HepG2 (cell line): ENCODE results near the gene SHBG. TPM values are rescaled to one million over a fixed set of nuclear protein-coding genes. Genes with fewer than 3 reads are reported as not detected.

Source experiments
- DR1 ChIP-seq: sonication (generic); formaldehyde crosslinking; IDR thresholded peaks from 2 replicates; pipeline ENCODE4 v1.8.0; 2021; ENCODE audit warnings: mild to moderate bottlenecking, missing genetic modification reagents, inconsistent platforms
- HNRNPLL ChIP-seq: fragments of 200-400 bp; formaldehyde crosslinking; IDR thresholded peaks from 2 replicates; pipeline ENCODE4 v1.6.1; 2017; ENCODE audit warnings: mild to moderate bottlenecking, low read depth, low read length; ENCODE audit not compliant: poor library complexity, severe bottlenecking
- REL ChIP-seq: sonication (generic); formaldehyde crosslinking; conservative IDR thresholded peaks from 2 replicates; pipeline ENCODE4 v1.8.0; 2022; ENCODE audit warnings: mild to moderate bottlenecking, missing genetic modification reagents, moderate library complexity
- SMC3 ChIP-seq: IDR thresholded peaks from 2 replicates; pipeline ENCODE4 v1.6.1; 2011; ENCODE audit warnings: low read length, improper control_type of control experiment
- ZNF282 ChIP-seq: fragments of 450-650 bp; IDR thresholded peaks from 2 replicates; pipeline ENCODE4 v1.6.1; 2018; ENCODE audit not compliant: partially characterized antibody
- ZNF446 ChIP-seq: sonication (generic); formaldehyde crosslinking; IDR thresholded peaks from 2 replicates; pipeline ENCODE4 v1.5.0; 2020; ENCODE audit warnings: mild to moderate bottlenecking, missing genetic modification reagents
- ZNF616 ChIP-seq: sonication (generic); formaldehyde crosslinking; IDR thresholded peaks from 2 replicates; pipeline ENCODE4 v1.5.0; 2020; ENCODE audit warnings: low read depth, mild to moderate bottlenecking, missing genetic modification reagents
- ZNF670 ChIP-seq: sonication (generic); formaldehyde crosslinking; IDR thresholded peaks from 2 replicates; pipeline ENCODE4 v1.8.0; 2022; ENCODE audit warnings: mild to moderate bottlenecking, missing genetic modification reagents, borderline replicate concordance
- polyA plus RNA-seq, 8 experiments: library from polyadenylated mRNA; depleted of rRNA in 3 of 8; stranded (reverse) in 7 of 8; unstranded in 1 of 8; fragments of >200 nt; fragmentation: Illumina TruSeq in 4 of 8; extraction: Trizol in 4 of 8; gene quantifications; 2 replicates each; pipeline versions ENCODE4 v1.2.1 to v1.2.3, GENCODE V29; 2011 to 2016; ENCODE audit warnings: low read depth in 4 of 8, missing spikeins in 1 of 8, mixed read lengths in 1 of 8; ENCODE audit not compliant: insufficient read depth in 1 of 8
- total RNA-seq, 5 experiments: library from RNA; depleted of rRNA; stranded (reverse); fragments of >200 nt; fragmentation: Illumina TruSeq; extraction: Trizol; gene quantifications; 2 replicates each; pipeline ENCODE4 v1.2.3, GENCODE V29; 2016; ENCODE audit warnings: low read depth in 1 of 5
- TF ChIP-seq, protein P1 (sequence below): sonication (generic); formaldehyde crosslinking; IDR thresholded peaks from 2 replicates; pipeline ENCODE4 v1.5.1; 2020; ENCODE audit warnings: missing genetic modification reagents, mild to moderate bottlenecking, borderline replicate concordance
- TF ChIP-seq, protein P2 (sequence below): sonication (generic); formaldehyde crosslinking; conservative IDR thresholded peaks from 2 replicates; pipeline ENCODE4 v1.8.0; 2022; ENCODE audit warnings: mild to moderate bottlenecking, moderate library complexity, missing genetic modification reagents
- TF ChIP-seq, protein P3 (sequence below): sonication (generic); formaldehyde crosslinking; IDR thresholded peaks from 2 replicates; pipeline ENCODE4 v1.5.0; 2020; ENCODE audit warnings: mild to moderate bottlenecking, missing genetic modification reagents, borderline replicate concordance

The SHBG gene
- total and polyA plus RNA-seq, 2 of the 13 experiments (the other 11 are each of a cell fraction or from before 2014, with no cell fraction given): 4.0 to 6.1 TPM

DNA sequence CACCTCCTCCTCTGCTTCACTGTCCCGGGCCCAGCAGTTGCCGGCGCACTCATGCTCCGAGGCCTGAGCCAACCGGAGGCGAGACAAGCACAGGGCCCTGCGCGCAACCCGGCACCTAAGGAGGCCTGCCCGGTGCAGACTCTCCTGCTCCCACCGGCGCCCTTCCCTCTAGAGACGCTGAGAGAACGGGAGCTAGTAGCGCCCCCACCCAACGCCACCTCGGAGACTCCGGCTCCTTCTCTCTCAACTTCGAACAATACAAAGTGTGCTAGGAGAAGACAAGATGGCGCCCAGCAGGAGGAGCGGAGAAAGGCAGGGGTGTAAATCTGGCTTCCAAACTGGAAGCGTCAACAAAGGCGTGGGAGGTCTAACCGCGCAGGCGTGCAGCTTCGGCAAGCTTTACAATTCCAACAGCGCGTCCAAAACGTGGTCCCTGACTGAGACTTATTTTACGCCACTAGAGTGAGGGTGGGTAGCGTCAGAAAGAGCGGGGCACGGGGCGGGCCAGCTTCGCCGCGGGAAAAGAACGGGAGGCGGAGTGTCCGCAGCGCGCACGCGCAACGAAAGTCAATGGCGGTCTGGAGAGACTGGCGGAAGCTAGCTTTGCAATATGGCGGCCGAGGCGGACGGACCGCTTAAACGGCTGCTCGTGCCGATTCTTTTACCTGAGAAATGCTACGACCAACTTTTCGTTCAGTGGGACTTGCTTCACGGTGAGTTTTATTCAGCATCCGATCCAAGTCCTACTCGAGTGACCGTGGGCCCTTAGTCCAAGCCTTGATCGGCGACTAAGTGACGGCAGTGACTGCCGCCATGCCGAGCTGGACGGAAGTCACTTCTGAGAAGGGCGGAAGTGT, 46.5 kb upstream of the SHBG start, which contains the start of gene MPDU1 (continued):
- TF ChIP-seq, protein P1, sequence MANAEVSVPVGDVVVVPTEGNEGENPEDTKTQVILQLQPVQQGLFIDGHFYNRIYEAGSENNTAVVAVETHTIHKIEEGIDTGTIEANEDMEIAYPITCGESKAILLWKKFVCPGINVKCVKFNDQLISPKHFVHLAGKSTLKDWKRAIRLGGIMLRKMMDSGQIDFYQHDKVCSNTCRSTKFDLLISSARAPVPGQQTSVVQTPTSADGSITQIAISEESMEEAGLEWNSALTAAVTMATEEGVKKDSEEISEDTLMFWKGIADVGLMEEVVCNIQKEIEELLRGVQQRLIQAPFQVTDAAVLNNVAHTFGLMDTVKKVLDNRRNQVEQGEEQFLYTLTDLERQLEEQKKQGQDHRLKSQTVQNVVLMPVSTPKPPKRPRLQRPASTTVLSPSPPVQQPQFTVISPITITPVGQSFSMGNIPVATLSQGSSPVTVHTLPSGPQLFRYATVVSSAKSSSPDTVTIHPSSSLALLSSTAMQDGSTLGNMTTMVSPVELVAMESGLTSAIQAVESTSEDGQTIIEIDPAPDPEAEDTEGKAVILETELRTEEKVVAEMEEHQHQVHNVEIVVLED: peak; percentile 81; the same call in 1 of the 2 replicates
- TF ChIP-seq ZNF670 (CRISPR knock-in tag) (peak; percentile 35; the same call in 1 of the 2 replicates), ZNF446 (CRISPR knock-in tag) (no peak), ZNF282 (no peak), HNRNPLL (peak; percentile 83), ZNF616 (0 out of 2 replicates have a peak, but pooled peaks have one; percentile 36), SMC3 (no peak), REL (CRISPR knock-in tag) (no peak), DR1 (CRISPR knock-in tag) (peak; percentile 60)
- TF ChIP-seq, protein P2, sequence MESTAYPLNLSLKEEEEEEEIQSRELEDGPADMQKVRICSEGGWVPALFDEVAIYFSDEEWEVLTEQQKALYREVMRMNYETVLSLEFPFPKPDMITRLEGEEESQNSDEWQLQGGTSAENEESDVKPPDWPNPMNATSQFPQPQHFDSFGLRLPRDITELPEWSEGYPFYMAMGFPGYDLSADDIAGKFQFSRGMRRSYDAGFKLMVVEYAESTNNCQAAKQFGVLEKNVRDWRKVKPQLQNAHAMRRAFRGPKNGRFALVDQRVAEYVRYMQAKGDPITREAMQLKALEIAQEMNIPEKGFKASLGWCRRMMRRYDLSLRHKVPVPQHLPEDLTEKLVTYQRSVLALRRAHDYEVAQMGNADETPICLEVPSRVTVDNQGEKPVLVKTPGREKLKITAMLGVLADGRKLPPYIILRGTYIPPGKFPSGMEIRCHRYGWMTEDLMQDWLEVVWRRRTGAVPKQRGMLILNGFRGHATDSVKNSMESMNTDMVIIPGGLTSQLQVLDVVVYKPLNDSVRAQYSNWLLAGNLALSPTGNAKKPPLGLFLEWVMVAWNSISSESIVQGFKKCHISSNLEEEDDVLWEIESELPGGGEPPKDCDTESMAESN: peak; percentile 76
- TF ChIP-seq, protein P3, sequence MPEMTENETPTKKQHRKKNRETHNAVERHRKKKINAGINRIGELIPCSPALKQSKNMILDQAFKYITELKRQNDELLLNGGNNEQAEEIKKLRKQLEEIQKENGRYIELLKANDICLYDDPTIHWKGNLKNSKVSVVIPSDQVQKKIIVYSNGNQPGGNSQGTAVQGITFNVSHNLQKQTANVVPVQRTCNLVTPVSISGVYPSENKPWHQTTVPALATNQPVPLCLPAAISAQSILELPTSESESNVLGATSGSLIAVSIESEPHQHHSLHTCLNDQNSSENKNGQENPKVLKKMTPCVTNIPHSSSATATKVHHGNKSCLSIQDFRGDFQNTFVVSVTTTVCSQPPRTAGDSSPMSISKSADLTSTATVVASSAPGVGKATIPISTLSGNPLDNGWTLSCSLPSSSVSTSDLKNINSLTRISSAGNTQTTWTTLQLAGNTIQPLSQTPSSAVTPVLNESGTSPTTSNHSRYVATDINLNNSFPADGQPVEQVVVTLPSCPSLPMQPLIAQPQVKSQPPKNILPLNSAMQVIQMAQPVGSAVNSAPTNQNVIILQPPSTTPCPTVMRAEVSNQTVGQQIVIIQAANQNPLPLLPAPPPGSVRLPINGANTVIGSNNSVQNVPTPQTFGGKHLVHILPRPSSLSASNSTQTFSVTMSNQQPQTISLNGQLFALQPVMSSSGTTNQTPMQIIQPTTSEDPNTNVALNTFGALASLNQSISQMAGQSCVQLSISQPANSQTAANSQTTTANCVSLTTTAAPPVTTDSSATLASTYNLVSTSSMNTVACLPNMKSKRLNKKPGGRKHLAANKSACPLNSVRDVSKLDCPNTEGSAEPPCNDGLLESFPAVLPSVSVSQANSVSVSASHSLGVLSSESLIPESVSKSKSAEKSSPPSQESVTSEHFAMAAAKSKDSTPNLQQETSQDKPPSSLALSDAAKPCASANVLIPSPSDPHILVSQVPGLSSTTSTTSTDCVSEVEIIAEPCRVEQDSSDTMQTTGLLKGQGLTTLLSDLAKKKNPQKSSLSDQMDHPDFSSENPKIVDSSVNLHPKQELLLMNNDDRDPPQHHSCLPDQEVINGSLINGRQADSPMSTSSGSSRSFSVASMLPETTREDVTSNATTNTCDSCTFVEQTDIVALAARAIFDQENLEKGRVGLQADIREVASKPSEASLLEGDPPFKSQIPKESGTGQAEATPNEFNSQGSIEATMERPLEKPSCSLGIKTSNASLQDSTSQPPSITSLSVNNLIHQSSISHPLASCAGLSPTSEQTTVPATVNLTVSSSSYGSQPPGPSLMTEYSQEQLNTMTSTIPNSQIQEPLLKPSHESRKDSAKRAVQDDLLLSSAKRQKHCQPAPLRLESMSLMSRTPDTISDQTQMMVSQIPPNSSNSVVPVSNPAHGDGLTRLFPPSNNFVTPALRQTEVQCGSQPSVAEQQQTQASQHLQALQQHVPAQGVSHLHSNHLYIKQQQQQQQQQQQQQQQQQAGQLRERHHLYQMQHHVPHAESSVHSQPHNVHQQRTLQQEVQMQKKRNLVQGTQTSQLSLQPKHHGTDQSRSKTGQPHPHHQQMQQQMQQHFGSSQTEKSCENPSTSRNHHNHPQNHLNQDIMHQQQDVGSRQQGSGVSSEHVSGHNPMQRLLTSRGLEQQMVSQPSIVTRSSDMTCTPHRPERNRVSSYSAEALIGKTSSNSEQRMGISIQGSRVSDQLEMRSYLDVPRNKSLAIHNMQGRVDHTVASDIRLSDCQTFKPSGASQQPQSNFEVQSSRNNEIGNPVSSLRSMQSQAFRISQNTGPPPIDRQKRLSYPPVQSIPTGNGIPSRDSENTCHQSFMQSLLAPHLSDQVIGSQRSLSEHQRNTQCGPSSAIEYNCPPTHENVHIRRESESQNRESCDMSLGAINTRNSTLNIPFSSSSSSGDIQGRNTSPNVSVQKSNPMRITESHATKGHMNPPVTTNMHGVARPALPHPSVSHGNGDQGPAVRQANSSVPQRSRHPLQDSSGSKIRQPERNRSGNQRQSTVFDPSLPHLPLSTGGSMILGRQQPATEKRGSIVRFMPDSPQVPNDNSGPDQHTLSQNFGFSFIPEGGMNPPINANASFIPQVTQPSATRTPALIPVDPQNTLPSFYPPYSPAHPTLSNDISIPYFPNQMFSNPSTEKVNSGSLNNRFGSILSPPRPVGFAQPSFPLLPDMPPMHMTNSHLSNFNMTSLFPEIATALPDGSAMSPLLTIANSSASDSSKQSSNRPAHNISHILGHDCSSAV: no peak
